ENCODE measurements around the gene ACTL7B.

GRCh38 chr9:108845507-108845906 is 10.3 kb downstream of the ACTL7B start:
- TF ChIP-seq CTCF (IDR thresholded peaks at IDR 0.05) (no peak), POLR2A (IDR thresholded peaks at IDR 0.05) (no peak), POLR2AphosphoS5 (IDR thresholded peaks at IDR 0.05) (no peak)

All from breast epithelium (tissue), 3 donors.